ACHN (cell line): Measurements from ENCODE around the gene GNPTAB.

Experiments
- DNase-seq: peaks from one replicate; pipeline ENCODE4 v3.0.0-alpha.2; 2015
- in situ Hi-C: cut with HindIII; loops from 2 replicates; pipeline ENCODE4 v1.10.0; 2017; ENCODE audit warnings: low sequenced_read_pairs, low pct_ligation_motif_present, low pct_unique_long_range_greater_than_20kb

Gene GNPTAB

GRCh38 chr12:101714877-101715444, 115.8 kb downstream of the GNPTAB start:
- in situ Hi-C loops = no loop called here
- DNase-seq = no peak

- in situ Hi-C loops = no loop called here
Observed at GRCh38 chr12:101713930-101714329, 116.8 kb downstream of the GNPTAB start.

GRCh38 chr12:101713059-101713682, 117.6 kb downstream of the GNPTAB start:
- no peak for DNase-seq
- in situ Hi-C loops = no loop called here

More at GRCh38 chr12:101713930-101714329, 116.8 kb downstream of the GNPTAB start:
- no peak for DNase-seq

- in situ Hi-C loops = no loop called here
Observed at GRCh38 chr12:101710288-101710687, 120.5 kb downstream of the GNPTAB start.

GRCh38 chr12:101707131-101707782, 123.5 kb downstream of the GNPTAB start:
- no peak for DNase-seq
- in situ Hi-C loops = no loop called here

More at GRCh38 chr12:101710288-101710687, 120.5 kb downstream of the GNPTAB start:
- no peak for DNase-seq

- in situ Hi-C loops = no loop called here
- no peak for DNase-seq
Observed at GRCh38 chr12:101706403-101706802, 124.4 kb downstream of the GNPTAB start.

- no peak for DNase-seq
- in situ Hi-C loops = no loop called here
Observed at GRCh38 chr12:101703487-101703886, 127.3 kb downstream of the GNPTAB start.

- no peak for DNase-seq
- in situ Hi-C loops = no loop called here
Observed at GRCh38 chr12:101700299-101700820, 130.4 kb downstream of the GNPTAB start.

GRCh38 chr12:101698800-101699347, 131.9 kb downstream of the GNPTAB start:
- in situ Hi-C loops = no loop called here
- peak; percentile 47 for DNase-seq

- in situ Hi-C loops = no loop called here
- DNase-seq = peak; percentile 53
Observed at GRCh38 chr12:101697930-101698799, 132.6 kb downstream of the GNPTAB start.

- DNase-seq = peak; percentile 64
- in situ Hi-C loops = no loop called here
Observed at GRCh38 chr12:101697197-101697929, 133.4 kb downstream of the GNPTAB start, which contains the start of gene CHPT1. Gene CHPT1, plus strand, starts transcription at chr12:101697640. Its CDS starts 222 bp downstream, at chr12:101697862.

- in situ Hi-C loops = no loop called here
- no peak for DNase-seq
Observed at GRCh38 chr12:101696251-101697196, 134.2 kb downstream of the GNPTAB start.

GRCh38 chr12:101695706-101696105, 135.1 kb downstream of the GNPTAB start:
- in situ Hi-C loops = no loop called here
- no peak for DNase-seq
